Keratinocyte (primary cell): ENCODE data around the gene SERPINE2. TPM values are rescaled to one million over a fixed set of nuclear protein-coding genes. Genes with fewer than 3 reads are reported as not detected.

Experiments
- DNase-seq: peaks from one replicate; pipeline ENCODE4 v3.0.0-alpha.2; 2011; ENCODE audit warnings: low read depth, missing footprints, low spot score
- FAIRE-seq: peaks from 2 replicates; lab custom pipeline; 2011; peaks lifted over from hg19 to GRCh38; lab: Jason Lieb, UNC
- H2AFZ ChIP-seq: 2 replicates; pipeline ENCODE4 v1.6.0; 2012; ENCODE audit warnings: low read length, control low read depth, inconsistent platforms; ENCODE audit not compliant: control insufficient read depth
- H3K27ac ChIP-seq: 2 replicates; pipeline ENCODE4 v1.5.1; 2011; ENCODE audit warnings: low read length; ENCODE audit not compliant: control insufficient read depth, insufficient read depth
- H3K27me3 ChIP-seq: 3 replicates; pipeline ENCODE4 v1.6.0; 2011; ENCODE audit warnings: low read length; ENCODE audit not compliant: control insufficient read depth, insufficient read depth; ENCODE audit errors: extremely low read depth
- H3K36me3 ChIP-seq, 2 experiments: 2 replicates in 1 of 2; 3 replicates in 1 of 2; pipeline ENCODE4 v1.5.1; 2011; ENCODE audit warnings: low read length in 2 of 2, mild to moderate bottlenecking in 1 of 2; ENCODE audit not compliant: control insufficient read depth in 2 of 2, insufficient read depth in 2 of 2; ENCODE audit errors: extremely low read depth in 1 of 2
- H3K4me1 ChIP-seq: 3 replicates; pipeline ENCODE4 v1.5.1; 2011; ENCODE audit warnings: low read length; ENCODE audit not compliant: control insufficient read depth, insufficient read depth; ENCODE audit errors: extremely low read depth
- H3K4me2 ChIP-seq: 3 replicates; pipeline ENCODE4 v1.6.0; 2011; ENCODE audit warnings: low read depth, low read length; ENCODE audit not compliant: control insufficient read depth, insufficient read depth; ENCODE audit errors: extremely low read depth
- H3K4me3 ChIP-seq, 3 experiments: fragments of 200-600 bp in 1 of 3; sonication (generic) in 1 of 3; 2 replicates in 2 of 3; 3 replicates in 1 of 3; pipeline ENCODE4 v1.5.1; 2011 to 2016; ENCODE audit warnings: low read length in 3 of 3, mild to moderate bottlenecking in 3 of 3, control low read depth in 2 of 3, inconsistent platforms in 1 of 3, low read depth in 1 of 3, mixed read lengths in 1 of 3, mixed run types in 1 of 3, moderate library complexity in 1 of 3; ENCODE audit not compliant: control insufficient read depth in 2 of 3, insufficient read depth in 2 of 3; ENCODE audit errors: extremely low read depth in 1 of 3
- H3K79me2 ChIP-seq: 2 replicates; pipeline ENCODE4 v1.6.0; 2012; ENCODE audit warnings: low read length; ENCODE audit not compliant: control insufficient read depth, insufficient read depth
- H3K9ac ChIP-seq: 3 replicates; pipeline ENCODE4 v1.6.0; 2011; ENCODE audit warnings: low read length; ENCODE audit not compliant: control insufficient read depth, insufficient read depth; ENCODE audit errors: extremely low read depth
- H3K9me1 ChIP-seq: 3 replicates; pipeline ENCODE4 v1.6.0; 2011; ENCODE audit warnings: low read length; ENCODE audit not compliant: control insufficient read depth, insufficient read depth; ENCODE audit errors: extremely low read depth
- H3K9me3 ChIP-seq: 2 replicates; pipeline ENCODE4 v1.5.1; 2012; ENCODE audit warnings: low read depth, low read length; ENCODE audit not compliant: control insufficient read depth
- H4K20me1 ChIP-seq: 3 replicates; pipeline ENCODE4 v1.6.0; 2011; ENCODE audit warnings: low read length; ENCODE audit not compliant: control insufficient read depth, insufficient read depth; ENCODE audit errors: extremely low read depth
- EZH2 ChIP-seq: IDR thresholded peaks from one replicate; pipeline ENCODE4 v1.6.1; 2012; ENCODE audit warnings: inconsistent platforms, mild to moderate bottlenecking, low read length, moderate library complexity
- dilution Hi-C: fragments of 300-500 bp; cut with MboI; formaldehyde crosslinking; loops from one replicate; pipeline ENCODE4 v1.7.0; 2020; ENCODE audit warnings: low sequenced_read_pairs; ENCODE audit not compliant: extremely low pct_ligation_motif_present
- polyA plus RNA-seq, 5 experiments: library from polyadenylated mRNA; depleted of rRNA in 3 of 5; stranded (reverse) in 3 of 5; stranded (forward) in 1 of 5; unstranded in 1 of 5; fragments of >200 nt; gene quantifications; 1 replicate in 1 of 5; 2 replicates in 3 of 5; 3 replicates in 1 of 5; pipeline versions ENCODE4 v1.2.1 to v1.2.3, GENCODE V29; 2011 to 2012; ENCODE audit warnings: missing spikeins in 2 of 5, low read depth in 1 of 5, low replicate concordance in 1 of 5
- TF ChIP-seq, protein P1 (sequence below), 3 experiments: IDR thresholded peaks in 1 of 3; conservative IDR thresholded peaks in 1 of 3; optimal IDR thresholded peaks in 1 of 3; 2 replicates in 2 of 3; 3 replicates in 1 of 3; pipeline versions ENCODE3 to v1.5.1; 2011; ENCODE audit warnings: low read length in 3 of 3, mild to moderate bottlenecking in 3 of 3, moderate library complexity in 2 of 3, control low read depth in 1 of 3, inconsistent platforms in 1 of 3; ENCODE audit not compliant: insufficient read depth in 2 of 3; ENCODE audit errors: extremely low read depth in 1 of 3

Gene SERPINE2
- polyA plus RNA-seq, 1 donor (not counting 4 experiments of a cell fraction or from before 2014, with no cell fraction given): 306 TPM

DNA sequence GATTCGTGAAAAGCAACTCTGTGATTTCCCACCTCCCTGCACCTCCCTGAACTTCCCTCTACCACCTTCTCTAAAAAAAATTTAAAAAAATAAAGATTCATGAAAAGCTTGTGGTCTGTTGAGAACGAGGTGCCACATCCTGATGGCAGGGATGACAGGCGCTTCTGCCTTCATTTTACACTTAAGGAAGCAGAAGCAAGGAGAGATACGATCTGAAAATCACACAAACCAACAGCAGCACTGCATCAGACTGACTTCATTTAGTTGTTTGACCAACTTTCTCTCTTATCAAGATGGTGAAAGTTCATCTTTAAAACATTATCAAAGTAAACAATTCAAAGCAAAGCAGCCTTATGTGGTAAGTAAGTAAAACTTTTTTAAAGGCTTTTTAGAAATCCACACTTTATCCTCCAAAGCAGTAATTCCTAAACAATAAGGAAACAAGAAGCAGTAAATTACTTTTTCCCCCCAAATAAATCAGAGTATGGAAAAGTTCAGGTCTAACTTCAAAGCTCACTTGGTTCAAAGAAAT, 109.4 kb downstream of the SERPINE2 start:
- Histone ChIP-seq H2AFZ (no peak overlapping the region), H3K27ac (no peak overlapping the region), H4K20me1 (no peaks in the 10 kb centered on the region), H3K36me3 (no peaks in the 10 kb centered on the region), H3K9me3 (no peaks in the 10 kb centered on the region), H3K4me1 (peaks cover 6% of the 10 kb centered on the region), H3K79me2 (peaks cover 58% of the 10 kb centered on the region), H3K4me2 (no peak overlapping the region), H3K9ac (no peak overlapping the region), H3K4me3 (no peak overlapping the region), H3K27me3 (no peaks in the 10 kb centered on the region), H3K9me1 (no peaks in the 10 kb centered on the region)
- TF ChIP-seq EZH2: no peak
- TF ChIP-seq, protein P1, sequence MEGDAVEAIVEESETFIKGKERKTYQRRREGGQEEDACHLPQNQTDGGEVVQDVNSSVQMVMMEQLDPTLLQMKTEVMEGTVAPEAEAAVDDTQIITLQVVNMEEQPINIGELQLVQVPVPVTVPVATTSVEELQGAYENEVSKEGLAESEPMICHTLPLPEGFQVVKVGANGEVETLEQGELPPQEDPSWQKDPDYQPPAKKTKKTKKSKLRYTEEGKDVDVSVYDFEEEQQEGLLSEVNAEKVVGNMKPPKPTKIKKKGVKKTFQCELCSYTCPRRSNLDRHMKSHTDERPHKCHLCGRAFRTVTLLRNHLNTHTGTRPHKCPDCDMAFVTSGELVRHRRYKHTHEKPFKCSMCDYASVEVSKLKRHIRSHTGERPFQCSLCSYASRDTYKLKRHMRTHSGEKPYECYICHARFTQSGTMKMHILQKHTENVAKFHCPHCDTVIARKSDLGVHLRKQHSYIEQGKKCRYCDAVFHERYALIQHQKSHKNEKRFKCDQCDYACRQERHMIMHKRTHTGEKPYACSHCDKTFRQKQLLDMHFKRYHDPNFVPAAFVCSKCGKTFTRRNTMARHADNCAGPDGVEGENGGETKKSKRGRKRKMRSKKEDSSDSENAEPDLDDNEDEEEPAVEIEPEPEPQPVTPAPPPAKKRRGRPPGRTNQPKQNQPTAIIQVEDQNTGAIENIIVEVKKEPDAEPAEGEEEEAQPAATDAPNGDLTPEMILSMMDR (optimal IDR thresholded peaks at IDR 0.05 in 1 of 3, IDR thresholded peaks at IDR 0.05 in 1 of 3, conservative IDR thresholded peaks at IDR 0.05 in 1 of 3; ENCODE audit: extremely low read depth in 1 of 3, insufficient read depth in 2 of 3, low read length in 3 of 3): no peak
- DNase-seq: no peak
- dilution Hi-C loops: no loop called here
- FAIRE-seq: no peak

DNA sequence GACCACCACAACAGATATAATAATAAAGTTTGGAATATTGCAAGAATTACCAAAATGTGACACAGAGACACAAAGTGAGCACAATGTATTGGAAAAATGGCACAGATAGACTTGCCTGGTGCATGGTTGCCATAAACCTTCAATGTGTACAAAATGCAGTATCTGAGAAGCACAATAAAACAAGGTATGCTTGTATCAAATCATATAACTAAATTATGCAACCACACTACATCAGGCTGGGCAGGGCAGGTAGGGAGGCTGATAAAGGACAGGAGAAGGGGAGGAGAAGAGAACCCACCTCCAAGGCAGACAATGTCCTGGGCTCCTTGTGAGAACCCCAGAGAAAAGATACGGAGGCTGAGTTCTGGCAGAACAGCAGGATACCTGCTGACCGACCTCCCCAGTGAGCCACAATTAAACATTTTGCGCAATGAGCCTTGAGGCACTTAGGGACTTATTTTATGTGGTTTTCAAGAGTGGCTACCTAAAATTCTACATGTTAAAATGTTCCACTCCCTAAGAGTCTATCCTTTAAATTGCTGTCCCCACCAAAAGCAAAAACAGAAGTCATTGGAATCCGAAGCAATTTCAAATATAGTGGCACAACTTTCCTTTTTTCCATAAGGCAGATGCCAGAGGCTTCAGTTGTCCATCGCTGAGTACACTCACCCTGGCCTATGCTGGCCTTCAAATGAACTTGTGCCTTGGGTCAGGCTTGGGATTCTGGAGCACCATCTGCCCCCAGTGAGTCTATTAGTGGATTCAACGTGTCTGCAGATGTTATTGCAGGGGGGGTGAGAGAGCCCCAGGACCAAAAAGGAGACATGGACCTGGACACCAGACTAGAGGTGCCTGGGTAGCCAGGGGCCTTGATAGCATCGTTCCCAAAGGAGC, 110.7 kb downstream of the SERPINE2 start:
- TF ChIP-seq, protein P1 (optimal IDR thresholded peaks at IDR 0.05 in 1 of 3, IDR thresholded peaks at IDR 0.05 in 1 of 3, conservative IDR thresholded peaks at IDR 0.05 in 1 of 3; ENCODE audit: extremely low read depth in 1 of 3, insufficient read depth in 2 of 3, low read length in 3 of 3): no peak
- TF ChIP-seq EZH2: no peak
- peaks cover 2% of the 10 kb centered on the region for H3K4me1 ChIP-seq
- peaks cover 51% of the 10 kb centered on the region for H3K79me2 ChIP-seq
- no peak overlapping the region for H3K27ac ChIP-seq
- H3K27me3 ChIP-seq: no peaks in the 10 kb centered on the region
- H3K9me3 ChIP-seq: no peaks in the 10 kb centered on the region
- no peak for DNase-seq
- no peaks in the 10 kb centered on the region for H3K9me1 ChIP-seq
- H3K9ac ChIP-seq: no peak overlapping the region
- dilution Hi-C loops: no loop called here
- H3K4me2 ChIP-seq: no peak overlapping the region
- no peak overlapping the region for H2AFZ ChIP-seq
- H3K4me3 ChIP-seq: no peak overlapping the region
- no peak for FAIRE-seq
- H3K36me3 ChIP-seq: no peaks in the 10 kb centered on the region
- no peaks in the 10 kb centered on the region for H4K20me1 ChIP-seq
